Measurements from ENCODE around the gene FSHB. TPM values are rescaled to one million over a fixed set of nuclear protein-coding genes. Genes with fewer than 3 reads are reported as not detected.

The FSHB gene
- total and polyA plus RNA-seq, 9 of the 15 experiments (the other 6 are each of a cell fraction or from before 2014, with no cell fraction given): not detected

- DNase-seq (ENCODE audit: extremely low read depth in 1 of 4, low spot score in 3 of 4): no peak
- H3K4me1 ChIP-seq (replicated peaks in 1 of 2; ENCODE audit: control insufficient read depth in 2 of 2, insufficient read depth in 2 of 2, low read length in 2 of 2): no peaks in the 10 kb centered on the region
- FAIRE-seq: no peak
- no peak overlapping the region for H2AFZ ChIP-seq (ENCODE audit: low read depth, low read length)
- no peaks in the 10 kb centered on the region for H3K9me1 ChIP-seq (ENCODE audit: control insufficient read depth, insufficient read depth, low read length)
- H3K36me3 ChIP-seq (ENCODE audit: control insufficient read depth, insufficient read depth, low read length): no peaks in the 10 kb centered on the region
- ATAC-seq: no peak
- no peaks in the 10 kb centered on the region for H3K79me2 ChIP-seq (ENCODE audit: control insufficient read depth, insufficient read depth, low read length)
- no peaks in the 10 kb centered on the region for H3K9me3 ChIP-seq (replicated peaks; ENCODE audit: control insufficient read depth, insufficient read depth, low read depth, low read length)
- H3K4me2 ChIP-seq (ENCODE audit: insufficient read depth, low read length): no peak overlapping the region
- in situ Hi-C loops (cut with MboI): no loop called here
- H4K20me1 ChIP-seq (replicated peaks; ENCODE audit: control insufficient read depth, insufficient read depth, low read length): no peaks in the 10 kb centered on the region
- intact Hi-C loops (cut with micrococcal nuclease): no loop called here
- WGBS (ENCODE audit: insufficient coverage, low coverage, missing lambda C conversion rate): 0% methylated on average over 1 of the region's 1 CpG
- no peaks in the 10 kb centered on the region for H3K27me3 ChIP-seq (ENCODE audit: control insufficient read depth in 2 of 2, insufficient read depth in 2 of 2, low read length in 2 of 2)
- TF ChIP-seq ELF2 (CRISPR knock-in tag; IDR thresholded peaks at IDR 0.05): no peak
- no peak for TF ChIP-seq ESRRA (IDR thresholded peaks at IDR 0.05; ENCODE audit: borderline replicate concordance, low read depth)
- TF ChIP-seq DMBX1 (CRISPR knock-in tag; IDR thresholded peaks at IDR 0.05; ENCODE audit: borderline replicate concordance): no peak
- TF ChIP-seq CAMTA2 (CRISPR knock-in tag; conservative IDR thresholded peaks at IDR 0.05): no peak
- TF ChIP-seq JUND (IDR thresholded peaks at IDR 0.05; ENCODE audit: borderline replicate concordance, low read depth, low read length): no peak
- no peak for TF ChIP-seq JUND (tag; IDR thresholded peaks at IDR 0.05; ENCODE audit: borderline replicate concordance, low read depth, low read length)
- TF ChIP-seq DLX4 (CRISPR knock-in tag; IDR thresholded peaks at IDR 0.05): no peak
- TF ChIP-seq SNIP1 (IDR thresholded peaks at IDR 0.05; ENCODE audit: low read depth): no peak
- TF ChIP-seq DACH1 (IDR thresholded peaks at IDR 0.05; ENCODE audit: partially characterized antibody): no peak
- no peak for TF ChIP-seq OTX1 (CRISPR knock-in tag; IDR thresholded peaks at IDR 0.05)
- no peak for TF ChIP-seq ZNF12 (CRISPR knock-in tag; IDR thresholded peaks at IDR 0.05)
- no peak for TF ChIP-seq ZNF507 (tag; conservative IDR thresholded peaks at IDR 0.05)
- H3K9ac ChIP-seq (ENCODE audit: insufficient read depth in 1 of 2, low read depth in 2 of 2, low read length in 2 of 2): no peak overlapping the region
- ChIA-PET POLR2A (no interaction called here), CTCF (ENCODE audit: low intra/inter-chr PET ratio) (no interaction called here)
- no peak overlapping the region for H3K4me3 ChIP-seq
- BruUV-seq (replicated peaks): no TSS peak
- H3K27ac ChIP-seq (ENCODE audit: extremely low read depth, low read depth, low read length): no peak overlapping the region
Observed at GRCh38 chr11:30203850-30204249, 27.0 kb upstream of the FSHB start.
